ENCODE measurements around the gene LAGE3. TPM values are rescaled to one million over a fixed set of nuclear protein-coding genes. Genes with fewer than 3 reads are reported as not detected.

The LAGE3 gene
- total RNA-seq, 1 experiment from 2014 or later: 175 TPM

GRCh38 chrX:154434394-154435168 lies 44.5 kb downstream of the LAGE3 start:
- Histone ChIP-seq H3K4me1 (ENCODE audit: control insufficient read depth, insufficient read depth, low read length) (peaks cover 28% of the 10 kb centered on the region), H3K9me3 (ENCODE audit: control insufficient read depth, insufficient read depth, low read depth, low read length) (no peaks in the 10 kb centered on the region), H3K27ac (ENCODE audit: low read length) (no peak overlapping the region), H3K27me3 (ENCODE audit: control insufficient read depth, insufficient read depth, low read length) (no peaks in the 10 kb centered on the region), H3K36me3 (ENCODE audit: control insufficient read depth, insufficient read depth, low read length) (peaks cover 6% of the 10 kb centered on the region), H3K4me3 (ENCODE audit: low read depth in 2 of 2, low read length in 2 of 2) (no peak overlapping the region)
- no peak for DNase-seq (ENCODE audit: low read depth, low spot score)
- intact Hi-C loops (cut with micrococcal nuclease; ENCODE audit: unreplicated experiment) (no loop called here), in situ Hi-C loops (cut with HindIII; ENCODE audit: low pct_unique_long_range_greater_than_20kb, low sequenced_read_pairs) (no loop called here)
- ChIA-PET POLR2A (no interaction called here), CTCF (no interaction called here)
- TF ChIP-seq CTCF (IDR thresholded peaks at IDR 0.05) (no peak), REST (IDR thresholded peaks at IDR 0.05; ENCODE audit: insufficient read depth in 1 of 2, low read depth in 2 of 2, low read length in 1 of 2) (no peak), SIN3A (IDR thresholded peaks at IDR 0.05; ENCODE audit: borderline replicate concordance, insufficient read depth, low read depth, low read length) (no peak), POLR2AphosphoS5 (IDR thresholded peaks at IDR 0.05; ENCODE audit: low read depth, low read length) (no peak), TCF7L2 (IDR thresholded peaks at IDR 0.05; ENCODE audit: low read depth, low read length) (no peak)
- no TSS peak for BruUV-seq (replicated peaks)
- no peak for ATAC-seq

- BruUV-seq (replicated peaks): no TSS peak
- in situ Hi-C loops (cut with HindIII; ENCODE audit: low pct_unique_long_range_greater_than_20kb, low sequenced_read_pairs) (no loop called here), intact Hi-C loops (cut with micrococcal nuclease; ENCODE audit: unreplicated experiment) (no loop called here)
- ATAC-seq: no peak
- POLR2A ChIA-PET: no interaction called here
- peaks cover 6% of the 10 kb centered on the region for H3K36me3 ChIP-seq (ENCODE audit: control insufficient read depth, insufficient read depth, low read length)
- H3K27me3 ChIP-seq (ENCODE audit: control insufficient read depth, insufficient read depth, low read length): no peaks in the 10 kb centered on the region
- H3K27ac ChIP-seq (ENCODE audit: low read length): no peak overlapping the region
- no peak for TF ChIP-seq POLR2AphosphoS5 (IDR thresholded peaks at IDR 0.05; ENCODE audit: low read depth, low read length)
- no peak for TF ChIP-seq CTCF (IDR thresholded peaks at IDR 0.05)
- TF ChIP-seq TCF7L2 (IDR thresholded peaks at IDR 0.05; ENCODE audit: low read depth, low read length): no peak
- CTCF ChIA-PET: no interaction called here
- DNase-seq (ENCODE audit: low read depth, low spot score): no peak
- no peaks in the 10 kb centered on the region for H3K9me3 ChIP-seq (ENCODE audit: control insufficient read depth, insufficient read depth, low read depth, low read length)
- no peak overlapping the region for H3K4me3 ChIP-seq (ENCODE audit: low read depth in 2 of 2, low read length in 2 of 2)
- H3K4me1 ChIP-seq (ENCODE audit: control insufficient read depth, insufficient read depth, low read length): peaks cover 26% of the 10 kb centered on the region
Observed at GRCh38 chrX:154433605-154434004, 45.5 kb downstream of the LAGE3 start.
